HFFc6 (cell line): ENCODE data around the gene FOXQ1. TPM values are rescaled to one million over a fixed set of nuclear protein-coding genes. Genes with fewer than 3 reads are reported as not detected.

ENCODE experiments used
- DNase-seq: peaks from one replicate; pipeline ENCODE4 v3.0.0-alpha.2; 2018
- H3K27ac Mint-ChIP-seq: 2 replicates; pipeline ENCODE4 v1.8.0; 2020; ENCODE audit warnings: mild to moderate bottlenecking, mixed read lengths
- H3K27me3 Mint-ChIP-seq: 2 replicates; pipeline ENCODE4 v1.8.0; 2021; ENCODE audit warnings: mild to moderate bottlenecking, moderate library complexity, mixed read lengths; ENCODE audit not compliant: insufficient read depth
- H3K36me3 Mint-ChIP-seq: 2 replicates; pipeline ENCODE4 v1.8.0; 2021; ENCODE audit warnings: low read depth, mixed read lengths
- H3K4me1 Mint-ChIP-seq: 2 replicates; pipeline ENCODE4 v1.8.0; 2020; ENCODE audit warnings: low read depth, mixed read lengths
- H3K4me3 Mint-ChIP-seq: 2 replicates; pipeline ENCODE4 v1.8.0; 2020; ENCODE audit warnings: mild to moderate bottlenecking, moderate library complexity, mixed read lengths
- H3K9me3 Mint-ChIP-seq: 2 replicates; pipeline ENCODE4 v1.8.0; 2020; ENCODE audit warnings: mild to moderate bottlenecking, mixed read lengths
- CTCF ChIP-seq: fragments of 200-600 bp; sonication (generic); IDR thresholded peaks from 2 replicates; pipeline ENCODE4 v1.5.0; 2021; ENCODE audit warnings: antibody characterized with exemption, mild to moderate bottlenecking
- total RNA-seq, 6 experiments: library from RNA; stranded (reverse); fragmentation: NEBNext Ultra II Directional; extraction: Animal tissue kit (Norgen Biotek cat#: 25700); gene quantifications; 2 replicates in 1 of 6; 3 replicates in 5 of 6; pipeline ENCODE4 v1.2.3, GENCODE V29; 2021

Gene FOXQ1
- total RNA-seq, 6 experiments from 2014 or later, result 0.74 to 3.2 (median 2.7) TPM

GRCh38 chr6:1285956-1286355 lies 25.9 kb upstream of the FOXQ1 start:
- no peak; the same call in 1 of the 2 replicates for TF ChIP-seq CTCF
- Mint-ChIP-seq H3K36me3 (no peaks in the 10 kb centered on the region), H3K9me3 (no peaks in the 10 kb centered on the region), H3K4me1 (peaks cover 45% of the 10 kb centered on the region), H3K27me3 (peaks cover 1% of the 10 kb centered on the region; the same call in 1 of the 2 replicates), H3K27ac (peak overlapping the region; percentile 87), H3K4me3 (peak overlapping the region; percentile 55)
- DNase-seq, result peak; percentile 77

GRCh38 chr6:1287103-1287591 lies 24.8 kb upstream of the FOXQ1 start:
- Mint-ChIP-seq H3K27ac (peak overlapping the region; percentile 87), H3K36me3 (no peaks in the 10 kb centered on the region), H3K27me3 (no peaks in the 10 kb centered on the region; the same call in 1 of the 2 replicates), H3K4me1 (peaks cover 45% of the 10 kb centered on the region), H3K4me3 (peak overlapping the region; percentile 71), H3K9me3 (no peaks in the 10 kb centered on the region)
- peak; percentile 91 for DNase-seq
- TF ChIP-seq CTCF, result no peak

GRCh38 chr6:1290086-1290485 lies 21.8 kb upstream of the FOXQ1 start:
- Mint-ChIP-seq H3K9me3 (no peaks in the 10 kb centered on the region), H3K27ac (no peak overlapping the region), H3K4me3 (no peak overlapping the region), H3K36me3 (peaks cover 8% of the 10 kb centered on the region; the same call in 1 of the 2 replicates), H3K4me1 (peaks cover 44% of the 10 kb centered on the region), H3K27me3 (no peaks in the 10 kb centered on the region; the same call in 1 of the 2 replicates)
- TF ChIP-seq CTCF, result no peak
- no peak for DNase-seq

- no peak for TF ChIP-seq CTCF
- no peaks in the 10 kb centered on the region for H3K9me3 Mint-ChIP-seq
- no peaks in the 10 kb centered on the region; the same call in 1 of the 2 replicates for H3K27me3 Mint-ChIP-seq
- H3K36me3 Mint-ChIP-seq, result peaks cover 8% of the 10 kb centered on the region; the same call in 1 of the 2 replicates
- H3K4me1 Mint-ChIP-seq, result peaks cover 44% of the 10 kb centered on the region
- DNase-seq, result no peak
- no peak overlapping the region for H3K27ac Mint-ChIP-seq
- no peak overlapping the region for H3K4me3 Mint-ChIP-seq
Measured at GRCh38 chr6:1290805-1291204, 21.1 kb upstream of the FOXQ1 start.

GRCh38 chr6:1291381-1291780 lies 20.5 kb upstream of the FOXQ1 start:
- Mint-ChIP-seq H3K4me3 (no peak overlapping the region), H3K9me3 (no peaks in the 10 kb centered on the region), H3K27ac (no peak overlapping the region), H3K4me1 (peaks cover 44% of the 10 kb centered on the region), H3K36me3 (peaks cover 8% of the 10 kb centered on the region; the same call in 1 of the 2 replicates), H3K27me3 (no peaks in the 10 kb centered on the region)
- no peak for TF ChIP-seq CTCF
- no peak for DNase-seq
